Keratinocyte (primary cell): Measurements from ENCODE around the gene SRSF4.

Source experiments
- CTCF ChIP-seq, 3 experiments: IDR thresholded peaks in 1 of 3; conservative IDR thresholded peaks in 1 of 3; optimal IDR thresholded peaks in 1 of 3; 2 replicates in 2 of 3; 3 replicates in 1 of 3; pipeline versions ENCODE3 to v1.5.1; 2011; ENCODE audit warnings: low read length in 3 of 3, mild to moderate bottlenecking in 3 of 3, moderate library complexity in 2 of 3, control low read depth in 1 of 3, inconsistent platforms in 1 of 3; ENCODE audit not compliant: insufficient read depth in 2 of 3; ENCODE audit errors: extremely low read depth in 1 of 3
- EZH2 ChIP-seq: IDR thresholded peaks from one replicate; pipeline ENCODE4 v1.6.1; 2012; ENCODE audit warnings: inconsistent platforms, mild to moderate bottlenecking, low read length, moderate library complexity

- TF ChIP-seq CTCF (optimal IDR thresholded peaks at IDR 0.05 in 1 of 3, IDR thresholded peaks at IDR 0.05 in 1 of 3, conservative IDR thresholded peaks at IDR 0.05 in 1 of 3; ENCODE audit: extremely low read depth in 1 of 3, insufficient read depth in 2 of 3, low read length in 3 of 3) (no peak), EZH2 (no peak)
Observed at GRCh38 chr1:29120367-29120766, 61.3 kb downstream of the SRSF4 start.
